ENCODE measurements around the gene ANKRD33B. TPM values are rescaled to one million over a fixed set of nuclear protein-coding genes. Genes with fewer than 3 reads are reported as not detected.

Gene ANKRD33B
- total and polyA plus RNA-seq, 2 experiments from 2014 or later = 2.9 to 15.4 TPM

GRCh38 chr5:10566543-10567068 lies 2.7 kb downstream of the ANKRD33B start:
- no peak overlapping the region for H3K27ac Mint-ChIP-seq

GRCh38 chr5:10567121-10567591 lies 3.3 kb downstream of the ANKRD33B start:
- Histone ChIP-seq H4K20me1 (replicated peaks; ENCODE audit: insufficient read depth) (peaks cover 23% of the 10 kb centered on the region), H3K9me2 (ENCODE audit: insufficient read depth) (no peaks in the 10 kb centered on the region), H3K4me1 (ENCODE audit: insufficient read depth) (peaks cover 16% of the 10 kb centered on the region; the same call in 1 of the 2 replicates), H3K4me3 (no peak overlapping the region), H3K79me2 (replicated peaks; ENCODE audit: insufficient read depth) (peaks cover 6% of the 10 kb centered on the region; the same call in 1 of the 2 replicates), H3K4me2 (no peak overlapping the region), H2AFZ (no peak overlapping the region), H3K27me3 (ENCODE audit: insufficient read depth) (peaks cover 61% of the 10 kb centered on the region), H3F3A (replicated peaks; ENCODE audit: low read depth) (0 out of 2 replicates have a peak, but pooled peaks cover 4% of the 10 kb centered on the region), H3K36me3 (ENCODE audit: insufficient read depth) (no peaks in the 10 kb centered on the region), H3K27ac (ENCODE audit: low read depth) (no peak overlapping the region)
- Mint-ChIP-seq H3K36me3 (ENCODE audit: low read depth) (no peaks in the 10 kb centered on the region; the same call in 2 of the 3 replicates), H3K4me1 (peaks cover 9% of the 10 kb centered on the region; the same call in 2 of the 3 replicates), H3K27ac (no peak overlapping the region), H3K27me3 (ENCODE audit: insufficient read depth, low read depth, poor library complexity) (peaks cover 55% of the 10 kb centered on the region), H3K4me3 (no peak overlapping the region; the same call in 2 of the 3 replicates), H3K9me3 (no peaks in the 10 kb centered on the region)
- ATAC-seq (no peak), DNase-seq (ENCODE audit: low spot score) (no peak)
- TF ChIP-seq POLR2AphosphoS5 (IDR thresholded peaks at IDR 0.05; ENCODE audit: low read depth) = no peak
- TF ChIP-seq REST (IDR thresholded peaks at IDR 0.05; ENCODE audit: unreplicated experiment) = no peak
- no peak for TF ChIP-seq CTCF (conservative IDR thresholded peaks at IDR 0.05; ENCODE audit: low read depth in 2 of 2)

More at GRCh38 chr5:10566543-10567068, 2.7 kb downstream of the ANKRD33B start:
- no peak overlapping the region; the same call in 2 of the 3 replicates for H3K4me3 Mint-ChIP-seq
- Histone ChIP-seq H4K20me1 (replicated peaks; ENCODE audit: insufficient read depth) (peaks cover 23% of the 10 kb centered on the region), H3K27me3 (ENCODE audit: insufficient read depth) (peaks cover 66% of the 10 kb centered on the region), H3K79me2 (replicated peaks; ENCODE audit: insufficient read depth) (peaks cover 6% of the 10 kb centered on the region; the same call in 1 of the 2 replicates), H3K27ac (ENCODE audit: low read depth) (no peak overlapping the region), H3K4me2 (no peak overlapping the region), H2AFZ (no peak overlapping the region), H3K9me2 (ENCODE audit: insufficient read depth) (no peaks in the 10 kb centered on the region), H3F3A (replicated peaks; ENCODE audit: low read depth) (0 out of 2 replicates have a peak, but pooled peaks cover 6% of the 10 kb centered on the region), H3K36me3 (ENCODE audit: insufficient read depth) (no peaks in the 10 kb centered on the region), H3K4me3 (no peak overlapping the region), H3K4me1 (ENCODE audit: insufficient read depth) (peaks cover 18% of the 10 kb centered on the region; the same call in 1 of the 2 replicates)
- ATAC-seq (no peak), DNase-seq (ENCODE audit: low spot score) (no peak)
- peaks cover 61% of the 10 kb centered on the region for H3K27me3 Mint-ChIP-seq (ENCODE audit: insufficient read depth, low read depth, poor library complexity)
- no peaks in the 10 kb centered on the region for H3K9me3 Mint-ChIP-seq
- H3K36me3 Mint-ChIP-seq (ENCODE audit: low read depth) = no peaks in the 10 kb centered on the region; the same call in 2 of the 3 replicates
- peaks cover 9% of the 10 kb centered on the region for H3K4me1 Mint-ChIP-seq
- no peak for TF ChIP-seq EZH2 (IDR thresholded peaks at IDR 0.05; ENCODE audit: low read depth, unreplicated experiment)
- TF ChIP-seq REST (IDR thresholded peaks at IDR 0.05; ENCODE audit: unreplicated experiment) = no peak
- TF ChIP-seq CREB1 (CRISPR knock-in tag; IDR thresholded peaks at IDR 0.05; ENCODE audit: low read depth) = no peak
- no peak for TF ChIP-seq EZH2phosphoT487 (IDR thresholded peaks at IDR 0.05; ENCODE audit: unreplicated experiment)
- TF ChIP-seq ZNF114 (CRISPR knock-in tag; IDR thresholded peaks at IDR 0.05) = no peak
- no peak for TF ChIP-seq POLR2AphosphoS5 (IDR thresholded peaks at IDR 0.05; ENCODE audit: low read depth)
- TF ChIP-seq NANOG (IDR thresholded peaks at IDR 0.05; ENCODE audit: borderline replicate concordance) = no peak

Measured in GM23338 (cell line).